A549 treated with AZD9567 at 1 μM for 4 hours (cell line): Measurements from ENCODE around the gene SCEL. TPM values are rescaled to one million over a fixed set of nuclear protein-coding genes. Genes with fewer than 3 reads are reported as not detected.

Experiments
- total RNA-seq: library from RNA; stranded (reverse); fragments of 200-300 nt; extraction: Qiagen RNA extraction; gene quantifications from 5 replicates; pipeline ENCODE4 v1.2.3, GENCODE V29; 2022; ENCODE audit not compliant: insufficient read depth

Gene SCEL
- total RNA-seq: 0.59 to 0.80 TPM (median 0.66 TPM) in 5 replicates

DNA sequence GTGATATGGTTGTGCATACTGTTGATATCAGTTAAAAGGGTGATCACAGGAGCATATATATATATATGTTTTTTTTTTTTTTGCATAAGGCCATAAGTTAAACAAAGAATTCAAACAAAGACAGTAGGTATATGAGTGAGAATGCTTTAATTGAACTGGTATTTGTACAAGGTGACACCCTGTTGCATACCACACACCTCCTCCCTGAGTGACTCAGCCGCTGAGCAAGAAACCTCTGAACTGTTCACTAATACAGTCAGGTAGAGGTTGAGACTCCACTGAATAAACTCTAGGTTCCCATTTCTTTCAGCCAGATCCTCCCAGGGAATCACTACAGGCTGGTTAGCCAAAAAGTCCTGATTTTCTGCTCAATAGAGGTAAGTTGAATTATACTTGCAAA, at the start of gene SCEL:
Gene SCEL (plus strand): TSS at position 259 of the 400 bp plus-strand sequence. CDS start 20,170 bp downstream, outside the sequence.

Other genes with a start within 250 kb of the SCEL start
- 13.8 to 19.8 TPM (median 17.2 TPM) in 5 replicates for gene MYCBP2, start 208.6 kb upstream of the SCEL start, total RNA-seq
- gene SLAIN1, start 162.0 kb downstream of the SCEL start, total RNA-seq: 0.59 to 0.86 TPM (median 0.75 TPM) in 4 of 5 replicates, not detected in the other